GM21737 (cell line): ENCODE measurements around the gene TRIAP1.

Experiments used
- ATAC-seq: cut with Tn5 transposase; IDR thresholded peaks from one replicate; pipeline ENCODE4 v1.9.1; 2021; ENCODE audit warnings: mild to moderate bottlenecking, moderate library complexity; ENCODE audit not compliant: unreplicated experiment

The TRIAP1 gene

GRCh38 chr12:120394483-120395367 is 51.5 kb downstream of the TRIAP1 start:
- no peak for ATAC-seq
